ENCODE data around the gene CRELD1.

The CRELD1 gene

GRCh38 chr3:9902372-9903237, 31.0 kb upstream of the CRELD1 start, which contains the start of gene IL17RE:
Gene IL17RE, plus strand, starts transcription at chr3:9902848. Its CDS starts 85 bp downstream, at chr3:9902933.
- Histone ChIP-seq H3K4me3 (ENCODE audit: low read length) (no peak within 1 kb of the TSS), H4K20me1 (ENCODE audit: insufficient read depth, low read length) (0 out of 2 replicates have a peak, but pooled peaks cover 1% of the 10 kb centered on the region), H3K79me2 (ENCODE audit: low read length) (no peaks in the 10 kb centered on the region), H3K27me3 (ENCODE audit: low read depth, low read length) (no peaks in the 10 kb centered on the region), H3K9me3 (ENCODE audit: insufficient read depth, low read length) (no peaks in the 10 kb centered on the region), H3K36me3 (replicated peaks; ENCODE audit: low read depth, low read length) (no peaks in the 10 kb centered on the region), H2AFZ (ENCODE audit: low read depth, low read length) (no peak within 1 kb of the TSS), H3K4me2 (ENCODE audit: low read length) (no peak within 1 kb of the TSS), H3K9ac (ENCODE audit: low read length) (no peak within 1 kb of the TSS), H3K4me1 (ENCODE audit: low read length) (no peaks in the 10 kb centered on the region), H3K27ac (ENCODE audit: low read length) (no peak within 1 kb of the TSS)
- TF ChIP-seq CTCF (IDR thresholded peaks at IDR 0.05; ENCODE audit: low read depth, low read length) (no peak), EZH2phosphoT487 (IDR thresholded peaks at IDR 0.05; ENCODE audit: low read depth) (no peak)

- H3K79me2 ChIP-seq (ENCODE audit: low read length) = no peaks in the 10 kb centered on the region
- no peak overlapping the region for H3K27ac ChIP-seq (ENCODE audit: low read length)
- H2AFZ ChIP-seq (ENCODE audit: low read depth, low read length) = no peak overlapping the region
- H3K4me3 ChIP-seq (ENCODE audit: low read length) = no peak overlapping the region
- H3K27me3 ChIP-seq (ENCODE audit: low read depth, low read length) = no peaks in the 10 kb centered on the region
- no peak overlapping the region for H3K4me2 ChIP-seq (ENCODE audit: low read length)
- H3K36me3 ChIP-seq (replicated peaks; ENCODE audit: low read depth, low read length) = no peaks in the 10 kb centered on the region
- no peaks in the 10 kb centered on the region for H3K9me3 ChIP-seq (ENCODE audit: insufficient read depth, low read length)
- H3K9ac ChIP-seq (ENCODE audit: low read length) = no peak overlapping the region
- H4K20me1 ChIP-seq (ENCODE audit: insufficient read depth, low read length) = no peaks in the 10 kb centered on the region
- H3K4me1 ChIP-seq (ENCODE audit: low read length) = no peaks in the 10 kb centered on the region
- no peak for TF ChIP-seq CTCF (IDR thresholded peaks at IDR 0.05; ENCODE audit: low read depth, low read length)
- TF ChIP-seq EZH2phosphoT487 (IDR thresholded peaks at IDR 0.05; ENCODE audit: low read depth) = no peak
Measured at GRCh38 chr3:9903238-9903624, 30.4 kb upstream of the CRELD1 start.

GRCh38 chr3:9903904-9904303, 29.7 kb upstream of the CRELD1 start:
- TF ChIP-seq CTCF (IDR thresholded peaks at IDR 0.05; ENCODE audit: low read depth, low read length) (no peak), EZH2phosphoT487 (IDR thresholded peaks at IDR 0.05; ENCODE audit: low read depth) (no peak)
- Histone ChIP-seq H2AFZ (ENCODE audit: low read depth, low read length) (no peak overlapping the region), H3K79me2 (ENCODE audit: low read length) (no peaks in the 10 kb centered on the region), H3K4me2 (ENCODE audit: low read length) (no peak overlapping the region), H3K9ac (ENCODE audit: low read length) (no peak overlapping the region), H3K27ac (ENCODE audit: low read length) (no peak overlapping the region), H3K4me1 (ENCODE audit: low read length) (peaks cover under 1% of the 10 kb centered on the region; the same call in 1 of the 2 replicates), H4K20me1 (ENCODE audit: insufficient read depth, low read length) (no peaks in the 10 kb centered on the region), H3K36me3 (replicated peaks; ENCODE audit: low read depth, low read length) (no peaks in the 10 kb centered on the region), H3K4me3 (ENCODE audit: low read length) (no peak overlapping the region), H3K27me3 (ENCODE audit: low read depth, low read length) (no peaks in the 10 kb centered on the region), H3K9me3 (ENCODE audit: insufficient read depth, low read length) (no peaks in the 10 kb centered on the region)

GRCh38 chr3:9906480-9906879, 27.2 kb upstream of the CRELD1 start:
- H3K27me3 ChIP-seq (ENCODE audit: low read depth, low read length) = no peaks in the 10 kb centered on the region
- H3K4me1 ChIP-seq (ENCODE audit: low read length) = peaks cover 11% of the 10 kb centered on the region
- no peaks in the 10 kb centered on the region for H3K36me3 ChIP-seq (replicated peaks; ENCODE audit: low read depth, low read length)
- no peak for TF ChIP-seq EZH2phosphoT487 (IDR thresholded peaks at IDR 0.05; ENCODE audit: low read depth)
- TF ChIP-seq CTCF (IDR thresholded peaks at IDR 0.05; ENCODE audit: low read depth, low read length) = no peak
- no peak overlapping the region for H3K9ac ChIP-seq (ENCODE audit: low read length)
- no peak overlapping the region for H3K27ac ChIP-seq (ENCODE audit: low read length)
- no peak overlapping the region for H3K4me2 ChIP-seq (ENCODE audit: low read length)
- no peaks in the 10 kb centered on the region for H4K20me1 ChIP-seq (ENCODE audit: insufficient read depth, low read length)
- no peaks in the 10 kb centered on the region for H3K9me3 ChIP-seq (ENCODE audit: insufficient read depth, low read length)
- no peaks in the 10 kb centered on the region for H3K79me2 ChIP-seq (ENCODE audit: low read length)
- no peak overlapping the region for H2AFZ ChIP-seq (ENCODE audit: low read depth, low read length)
- no peak overlapping the region for H3K4me3 ChIP-seq (ENCODE audit: low read length)

All from OCI-LY3 (cell line).